Trophoblast cell (in vitro differentiated cells and primary cell): Measurements from ENCODE around the gene PAK1.
"Not testable (repeated sequence)": the region's sequence is repeated elsewhere in the genome, so short reads cannot be mapped to it uniquely, and the experiment has no call there.

Source experiments
- DNase-seq, 2 donors: peaks; one replicate each; pipeline ENCODE4 v3.0.0-alpha.2; 2016
- H2AFZ ChIP-seq: 2 replicates; pipeline ENCODE4 v1.6.1; 2013; ENCODE audit warnings: low read length, moderate library complexity, mild to moderate bottlenecking; ENCODE audit not compliant: insufficient read depth, poor library complexity
- H2AK5ac ChIP-seq: 2 replicates; pipeline ENCODE4 v1.6.1; 2013; ENCODE audit warnings: mild to moderate bottlenecking, low read length
- H2BK120ac ChIP-seq: 2 replicates; pipeline ENCODE4 v1.6.1; 2013; ENCODE audit warnings: low read length, mild to moderate bottlenecking, moderate library complexity; ENCODE audit not compliant: insufficient read depth, poor library complexity
- H2BK12ac ChIP-seq: 2 replicates; pipeline ENCODE4 v1.6.1; 2013; ENCODE audit warnings: mild to moderate bottlenecking, low read length, moderate library complexity
- H2BK5ac ChIP-seq: 2 replicates; pipeline ENCODE4 v1.6.1; 2013; ENCODE audit warnings: low read length, low read depth, moderate library complexity, mild to moderate bottlenecking; ENCODE audit not compliant: poor library complexity
- H3K14ac ChIP-seq: 2 replicates; pipeline ENCODE4 v1.6.1; 2013; ENCODE audit warnings: mild to moderate bottlenecking, low read length
- H3K18ac ChIP-seq: 2 replicates; pipeline ENCODE4 v1.6.1; 2013; ENCODE audit warnings: mild to moderate bottlenecking, low read length
- H3K23ac ChIP-seq: 2 replicates; pipeline ENCODE4 v1.6.1; 2013; ENCODE audit warnings: low read length
- H3K27ac ChIP-seq: 2 replicates; pipeline ENCODE4 v1.5.1; 2013; ENCODE audit warnings: low read depth, mild to moderate bottlenecking, inconsistent platforms, low read length, moderate library complexity
- H3K27me3 ChIP-seq: 2 replicates; pipeline ENCODE4 v1.6.1; 2013; ENCODE audit warnings: inconsistent platforms, mild to moderate bottlenecking, low read length, moderate library complexity; ENCODE audit not compliant: insufficient read depth
- H3K36me3 ChIP-seq, 2 experiments: 1 replicate in 1 of 2; 2 replicates in 1 of 2; pipeline ENCODE4 v1.6.1; 2013; ENCODE audit warnings: low read length in 2 of 2, mild to moderate bottlenecking in 2 of 2, moderate library complexity in 1 of 2; ENCODE audit not compliant: insufficient read depth in 2 of 2, control insufficient read depth in 1 of 2
- H3K4ac ChIP-seq: 2 replicates; pipeline ENCODE4 v1.6.1; 2013; ENCODE audit warnings: low read depth, mild to moderate bottlenecking, low read length, moderate library complexity
- H3K4me1 ChIP-seq, 2 experiments: 1 replicate in 1 of 2; 2 replicates in 1 of 2; pipeline ENCODE4 v1.6.1; 2013; ENCODE audit warnings: low read length in 2 of 2, mild to moderate bottlenecking in 2 of 2, moderate library complexity in 1 of 2; ENCODE audit not compliant: insufficient read depth in 2 of 2, control insufficient read depth in 1 of 2
- H3K4me2 ChIP-seq: 2 replicates; pipeline ENCODE4 v1.6.1; 2013; ENCODE audit warnings: inconsistent platforms, mild to moderate bottlenecking, low read length, moderate library complexity
- H3K4me3 ChIP-seq: 2 replicates; pipeline ENCODE4 v1.5.1; 2013; ENCODE audit warnings: mild to moderate bottlenecking, low read depth, low read length, inconsistent platforms
- H3K79me1 ChIP-seq: one replicate; pipeline ENCODE4 v1.6.1; 2013; ENCODE audit warnings: low read length
- H3K79me2 ChIP-seq: 2 replicates; pipeline ENCODE4 v1.6.1; 2013; ENCODE audit warnings: low read length, mild to moderate bottlenecking; ENCODE audit not compliant: control insufficient read depth, insufficient read depth, poor library complexity
- H3K9ac ChIP-seq: 2 replicates; pipeline ENCODE4 v1.6.1; 2013; ENCODE audit warnings: mild to moderate bottlenecking, low read length
- H3K9me3 ChIP-seq: 2 replicates; pipeline ENCODE4 v1.6.1; 2013; ENCODE audit warnings: low read depth, mild to moderate bottlenecking, control low read depth, inconsistent platforms, low read length; ENCODE audit not compliant: insufficient read depth
- H4K12ac ChIP-seq: 2 replicates; pipeline ENCODE4 v1.6.1; 2013; ENCODE audit warnings: low read depth, mild to moderate bottlenecking, low read length, moderate library complexity
- H4K8ac ChIP-seq: 2 replicates; pipeline ENCODE4 v1.6.1; 2013; ENCODE audit warnings: low read depth, mild to moderate bottlenecking, low read length, moderate library complexity
- H4K91ac ChIP-seq: one replicate; pipeline ENCODE4 v1.6.1; 2013; ENCODE audit warnings: low read depth, mild to moderate bottlenecking, low read length, moderate library complexity
- whole genome bisulfite sequencing: extraction: QIAGEN DNeasy Blood & Tissue Kit; methylation state at CpG from one replicate; pipeline ENCODE4 v1.1.7; 2013; ENCODE audit warnings: missing lambda C conversion rate; ENCODE audit not compliant: insufficient read length, insufficient coverage; ENCODE audit errors: extremely low coverage; 5-methylcytosine and 5-hydroxymethylcytosine counted together

PAK1 gene

DNA sequence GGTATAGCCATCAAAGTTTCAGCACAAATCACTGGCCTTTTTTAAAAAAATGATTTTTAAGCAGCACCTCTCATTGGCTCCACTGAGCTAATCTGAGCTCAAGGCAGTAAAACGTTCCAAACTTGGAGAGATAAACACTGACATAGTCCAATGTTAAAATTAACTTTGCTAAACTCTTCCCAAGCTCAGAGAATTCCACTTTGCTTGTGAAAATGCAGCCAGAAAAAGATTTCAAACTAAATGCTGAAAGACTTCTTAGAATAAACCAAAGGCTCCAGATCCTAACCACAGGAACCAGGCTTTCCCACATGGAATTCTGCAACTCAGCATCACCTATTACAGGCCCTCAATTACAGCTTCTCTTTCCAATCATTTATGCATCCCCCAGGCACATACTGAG, 87.7 kb downstream of the PAK1 start:
- Histone ChIP-seq H3K23ac (no peak overlapping the region), H3K9me3 (no peaks in the 10 kb centered on the region), H3K27me3 (no peaks in the 10 kb centered on the region), H3K36me3 (no peaks in the 10 kb centered on the region), H4K91ac (no peak overlapping the region), H3K14ac (no peak overlapping the region), H3K4me1 (no peaks in the 10 kb centered on the region), H3K27ac (no peak overlapping the region), H3K4ac (no peak overlapping the region), H2AFZ (no peak overlapping the region), H4K8ac (no peak overlapping the region), H3K4me3 (no peak overlapping the region), H2BK12ac (no peak overlapping the region), H3K79me1 (no peaks in the 10 kb centered on the region), H3K18ac (no peak overlapping the region), H4K12ac (no peak overlapping the region), H3K9ac (no peak overlapping the region), H3K4me2 (no peak overlapping the region), H3K79me2 (no peaks in the 10 kb centered on the region), H2BK5ac (no peak overlapping the region), H2AK5ac (no peak overlapping the region), H2BK120ac (no peak overlapping the region)
- WGBS: no CpG with 5 or more reads among the region's 1 CpG
- DNase-seq: no peak

GRCh38 chr11:77385255-77385771, 88.6 kb downstream of the PAK1 start:
- not testable (repeated sequence) for H2AK5ac ChIP-seq, H2BK12ac ChIP-seq, DNase-seq, H3K4me1 ChIP-seq, H4K12ac ChIP-seq, H3K18ac ChIP-seq, H3K4me2 ChIP-seq, H3K79me1 ChIP-seq, H2BK120ac ChIP-seq, H3K79me2 ChIP-seq, H3K4me3 ChIP-seq, H3K9ac ChIP-seq, H3K36me3 ChIP-seq, H2BK5ac ChIP-seq, H3K27me3 ChIP-seq, H2AFZ ChIP-seq, H3K23ac ChIP-seq, H3K27ac ChIP-seq, H4K8ac ChIP-seq, H4K91ac ChIP-seq, H3K4ac ChIP-seq, H3K14ac ChIP-seq, H3K9me3 ChIP-seq
- WGBS: no CpG with 5 or more reads among the region's 8 CpGs

- WGBS: no CpG with 5 or more reads among the region's 2 CpGs
- DNase-seq: no peak
Measured at GRCh38 chr11:77384571-77384970, 89.3 kb downstream of the PAK1 start.

DNA sequence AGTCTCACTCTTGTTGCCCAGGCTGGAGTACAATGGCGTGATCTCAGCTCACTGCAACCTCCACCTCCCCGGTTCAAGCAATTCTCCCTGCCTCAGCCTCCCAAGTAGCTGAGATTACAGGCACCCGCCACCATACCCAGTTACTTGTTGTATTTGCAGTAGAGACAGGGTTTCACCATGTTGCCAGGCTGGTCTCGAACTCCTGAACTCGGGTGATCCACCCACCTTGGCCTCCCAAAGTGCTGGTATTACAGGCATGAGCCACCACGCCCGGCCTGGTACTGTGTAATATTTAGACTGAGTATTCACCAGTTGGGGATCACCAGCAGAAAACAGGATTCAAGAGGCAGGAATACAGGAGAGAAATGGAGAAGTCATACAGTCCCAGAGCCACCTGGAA, 90.5 kb downstream of the PAK1 start:
- not testable (repeated sequence) for H3K14ac ChIP-seq, H2BK12ac ChIP-seq, H4K8ac ChIP-seq, H3K4me2 ChIP-seq, H4K12ac ChIP-seq, H3K27me3 ChIP-seq, H3K18ac ChIP-seq, H2BK5ac ChIP-seq, H3K4me3 ChIP-seq, H3K27ac ChIP-seq, H3K36me3 ChIP-seq, H3K4ac ChIP-seq, H3K9me3 ChIP-seq, H2AK5ac ChIP-seq, DNase-seq, H3K79me2 ChIP-seq, H2AFZ ChIP-seq, H3K79me1 ChIP-seq, H3K4me1 ChIP-seq, H3K9ac ChIP-seq, H4K91ac ChIP-seq, H2BK120ac ChIP-seq, H3K23ac ChIP-seq
- WGBS: no CpG with 5 or more reads among the region's 7 CpGs

More at GRCh38 chr11:77384571-77384970, 89.3 kb downstream of the PAK1 start:
- no peak overlapping the region for H2BK5ac ChIP-seq
- no peaks in the 10 kb centered on the region for H3K36me3 ChIP-seq
- H3K4ac ChIP-seq: no peak overlapping the region
- no peaks in the 10 kb centered on the region for H3K9me3 ChIP-seq
- H3K9ac ChIP-seq: no peak overlapping the region
- no peak overlapping the region for H2AFZ ChIP-seq
- H3K4me1 ChIP-seq: no peaks in the 10 kb centered on the region
- H4K8ac ChIP-seq: no peak overlapping the region
- H4K12ac ChIP-seq: no peak overlapping the region
- H3K27me3 ChIP-seq: no peaks in the 10 kb centered on the region
- no peak overlapping the region for H3K23ac ChIP-seq
- H3K4me2 ChIP-seq: no peak overlapping the region
- H2BK12ac ChIP-seq: no peak overlapping the region
- H3K14ac ChIP-seq: no peak overlapping the region
- H3K79me2 ChIP-seq: no peaks in the 10 kb centered on the region
- H2BK120ac ChIP-seq: no peak overlapping the region
- H3K4me3 ChIP-seq: no peak overlapping the region
- no peak overlapping the region for H3K18ac ChIP-seq
- no peak overlapping the region for H2AK5ac ChIP-seq
- no peak overlapping the region for H4K91ac ChIP-seq
- H3K27ac ChIP-seq: no peak overlapping the region
- H3K79me1 ChIP-seq: no peaks in the 10 kb centered on the region
